HL-60 (cell line): ENCODE measurements around the gene KRTAP13-3.

Experiments
- DNase-seq, 2 experiments: peaks; one replicate each; pipeline ENCODE4 v3.0.0-alpha.2; 2010 to 2020; ENCODE audit warnings: low read depth in 1 of 2, low spot score in 1 of 2
- H3K27ac ChIP-seq: fragments of 250-450 bp; sonication (Bioruptor Pico); replicated peaks from 2 replicates; pipeline ENCODE4 v1.5.1; 2020; ENCODE audit warnings: mild to moderate bottlenecking, moderate library complexity
- H3K27me3 ChIP-seq: fragments of 250-450 bp; sonication (Bioruptor Pico); 2 replicates; pipeline ENCODE4 v1.5.1; 2021; ENCODE audit warnings: mild to moderate bottlenecking, moderate library complexity; ENCODE audit not compliant: insufficient read depth, poor library complexity, severe bottlenecking
- H3K4me3 ChIP-seq: replicated peaks from 2 replicates; pipeline ENCODE4 v1.5.1; 2011; ENCODE audit warnings: mild to moderate bottlenecking, control low read depth, low read length; ENCODE audit not compliant: insufficient read depth
- GABPA ChIP-seq: IDR thresholded peaks from 2 replicates; pipeline ENCODE4 v1.6.1; 2012; ENCODE audit warnings: low read depth
- POLR2AphosphoS5 ChIP-seq: IDR thresholded peaks from 2 replicates; pipeline ENCODE4 v1.6.1; 2012; ENCODE audit warnings: low read depth
- SPI1 ChIP-seq: IDR thresholded peaks from 2 replicates; pipeline ENCODE4 v1.6.1; 2012; ENCODE audit warnings: low read depth, mild to moderate bottlenecking, borderline replicate concordance
- TF ChIP-seq, protein P1 (sequence below): IDR thresholded peaks from one replicate; pipeline ENCODE4 v1.5.1; 2011; ENCODE audit warnings: low read length, control low read depth, inconsistent platforms; ENCODE audit not compliant: insufficient read depth
- TF ChIP-seq, protein P2 (sequence below): IDR thresholded peaks from 2 replicates; pipeline ENCODE4 v1.6.1; 2012; ENCODE audit warnings: low read depth; ENCODE audit not compliant: insufficient replicate concordance

Gene KRTAP13-3

DNA sequence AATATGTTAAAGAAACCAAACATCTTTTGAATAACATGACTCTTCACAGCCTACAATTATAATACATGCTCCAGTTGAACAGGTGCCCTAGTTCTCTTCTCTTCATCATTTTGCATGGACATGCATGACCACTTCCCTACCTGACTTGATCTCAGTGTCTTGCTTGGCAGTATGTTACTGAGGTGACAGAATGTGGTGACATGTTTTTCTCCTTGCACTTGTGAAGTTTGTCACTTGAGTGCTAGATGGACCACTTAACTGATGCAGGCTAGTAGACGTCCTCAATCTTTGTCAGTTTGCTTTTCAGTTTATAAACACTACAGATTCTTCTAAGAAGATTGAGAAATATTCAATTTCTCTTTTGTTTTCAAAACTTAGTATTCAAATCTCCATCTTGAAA lies 43.5 kb downstream of the KRTAP13-3 start:
- TF ChIP-seq SPI1 (no peak), GABPA (no peak), POLR2AphosphoS5 (no peak)
- TF ChIP-seq, protein P1, sequence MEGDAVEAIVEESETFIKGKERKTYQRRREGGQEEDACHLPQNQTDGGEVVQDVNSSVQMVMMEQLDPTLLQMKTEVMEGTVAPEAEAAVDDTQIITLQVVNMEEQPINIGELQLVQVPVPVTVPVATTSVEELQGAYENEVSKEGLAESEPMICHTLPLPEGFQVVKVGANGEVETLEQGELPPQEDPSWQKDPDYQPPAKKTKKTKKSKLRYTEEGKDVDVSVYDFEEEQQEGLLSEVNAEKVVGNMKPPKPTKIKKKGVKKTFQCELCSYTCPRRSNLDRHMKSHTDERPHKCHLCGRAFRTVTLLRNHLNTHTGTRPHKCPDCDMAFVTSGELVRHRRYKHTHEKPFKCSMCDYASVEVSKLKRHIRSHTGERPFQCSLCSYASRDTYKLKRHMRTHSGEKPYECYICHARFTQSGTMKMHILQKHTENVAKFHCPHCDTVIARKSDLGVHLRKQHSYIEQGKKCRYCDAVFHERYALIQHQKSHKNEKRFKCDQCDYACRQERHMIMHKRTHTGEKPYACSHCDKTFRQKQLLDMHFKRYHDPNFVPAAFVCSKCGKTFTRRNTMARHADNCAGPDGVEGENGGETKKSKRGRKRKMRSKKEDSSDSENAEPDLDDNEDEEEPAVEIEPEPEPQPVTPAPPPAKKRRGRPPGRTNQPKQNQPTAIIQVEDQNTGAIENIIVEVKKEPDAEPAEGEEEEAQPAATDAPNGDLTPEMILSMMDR, result no peak
- TF ChIP-seq, protein P2, sequence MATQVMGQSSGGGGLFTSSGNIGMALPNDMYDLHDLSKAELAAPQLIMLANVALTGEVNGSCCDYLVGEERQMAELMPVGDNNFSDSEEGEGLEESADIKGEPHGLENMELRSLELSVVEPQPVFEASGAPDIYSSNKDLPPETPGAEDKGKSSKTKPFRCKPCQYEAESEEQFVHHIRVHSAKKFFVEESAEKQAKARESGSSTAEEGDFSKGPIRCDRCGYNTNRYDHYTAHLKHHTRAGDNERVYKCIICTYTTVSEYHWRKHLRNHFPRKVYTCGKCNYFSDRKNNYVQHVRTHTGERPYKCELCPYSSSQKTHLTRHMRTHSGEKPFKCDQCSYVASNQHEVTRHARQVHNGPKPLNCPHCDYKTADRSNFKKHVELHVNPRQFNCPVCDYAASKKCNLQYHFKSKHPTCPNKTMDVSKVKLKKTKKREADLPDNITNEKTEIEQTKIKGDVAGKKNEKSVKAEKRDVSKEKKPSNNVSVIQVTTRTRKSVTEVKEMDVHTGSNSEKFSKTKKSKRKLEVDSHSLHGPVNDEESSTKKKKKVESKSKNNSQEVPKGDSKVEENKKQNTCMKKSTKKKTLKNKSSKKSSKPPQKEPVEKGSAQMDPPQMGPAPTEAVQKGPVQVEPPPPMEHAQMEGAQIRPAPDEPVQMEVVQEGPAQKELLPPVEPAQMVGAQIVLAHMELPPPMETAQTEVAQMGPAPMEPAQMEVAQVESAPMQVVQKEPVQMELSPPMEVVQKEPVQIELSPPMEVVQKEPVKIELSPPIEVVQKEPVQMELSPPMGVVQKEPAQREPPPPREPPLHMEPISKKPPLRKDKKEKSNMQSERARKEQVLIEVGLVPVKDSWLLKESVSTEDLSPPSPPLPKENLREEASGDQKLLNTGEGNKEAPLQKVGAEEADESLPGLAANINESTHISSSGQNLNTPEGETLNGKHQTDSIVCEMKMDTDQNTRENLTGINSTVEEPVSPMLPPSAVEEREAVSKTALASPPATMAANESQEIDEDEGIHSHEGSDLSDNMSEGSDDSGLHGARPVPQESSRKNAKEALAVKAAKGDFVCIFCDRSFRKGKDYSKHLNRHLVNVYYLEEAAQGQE, result no peak
- DNase-seq, result no peak
- Histone ChIP-seq H3K27me3 (no peaks in the 10 kb centered on the region), H3K4me3 (no peak overlapping the region), H3K27ac (no peak overlapping the region)
